HFF-Myc (cell line): ENCODE measurements around the gene GGCT.

Experiments
- DNase-seq: peaks from one replicate; pipeline ENCODE4 v3.0.0-alpha.2; 2011; ENCODE audit warnings: low read depth; ENCODE audit errors: extremely low read depth
- H3K4me3 ChIP-seq: replicated peaks from 2 replicates; pipeline ENCODE4 v1.5.1; 2011; ENCODE audit warnings: low read depth, mild to moderate bottlenecking, control low read depth, low read length
- TF ChIP-seq, protein P1 (sequence below): IDR thresholded peaks from 2 replicates; pipeline ENCODE4 v1.5.1; 2012; ENCODE audit warnings: mild to moderate bottlenecking, low read depth, low read length, control low read depth; ENCODE audit errors: missing control alignments

Gene GGCT

DNA sequence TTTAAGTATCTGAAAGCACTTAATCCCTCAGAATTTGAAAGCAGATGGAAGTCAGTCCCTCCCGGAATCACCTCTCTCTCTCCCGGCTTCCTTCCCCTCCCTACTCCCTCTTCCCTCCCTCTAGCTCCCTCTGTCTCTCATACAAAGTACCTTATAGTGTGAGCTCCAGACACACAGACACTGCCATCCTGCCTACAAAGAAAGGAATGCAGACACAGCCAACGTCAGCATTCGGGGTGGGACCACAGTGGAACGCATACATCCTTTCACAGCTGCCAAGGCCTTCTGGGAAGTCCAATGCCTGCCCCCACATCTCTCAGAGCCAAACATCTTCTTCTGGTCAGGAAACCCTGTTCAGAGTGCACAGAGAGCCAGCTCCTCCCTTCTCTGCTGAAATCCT, 35.3 kb downstream of the GGCT start:
- DNase-seq, result peak; percentile 94
- TF ChIP-seq, protein P1, sequence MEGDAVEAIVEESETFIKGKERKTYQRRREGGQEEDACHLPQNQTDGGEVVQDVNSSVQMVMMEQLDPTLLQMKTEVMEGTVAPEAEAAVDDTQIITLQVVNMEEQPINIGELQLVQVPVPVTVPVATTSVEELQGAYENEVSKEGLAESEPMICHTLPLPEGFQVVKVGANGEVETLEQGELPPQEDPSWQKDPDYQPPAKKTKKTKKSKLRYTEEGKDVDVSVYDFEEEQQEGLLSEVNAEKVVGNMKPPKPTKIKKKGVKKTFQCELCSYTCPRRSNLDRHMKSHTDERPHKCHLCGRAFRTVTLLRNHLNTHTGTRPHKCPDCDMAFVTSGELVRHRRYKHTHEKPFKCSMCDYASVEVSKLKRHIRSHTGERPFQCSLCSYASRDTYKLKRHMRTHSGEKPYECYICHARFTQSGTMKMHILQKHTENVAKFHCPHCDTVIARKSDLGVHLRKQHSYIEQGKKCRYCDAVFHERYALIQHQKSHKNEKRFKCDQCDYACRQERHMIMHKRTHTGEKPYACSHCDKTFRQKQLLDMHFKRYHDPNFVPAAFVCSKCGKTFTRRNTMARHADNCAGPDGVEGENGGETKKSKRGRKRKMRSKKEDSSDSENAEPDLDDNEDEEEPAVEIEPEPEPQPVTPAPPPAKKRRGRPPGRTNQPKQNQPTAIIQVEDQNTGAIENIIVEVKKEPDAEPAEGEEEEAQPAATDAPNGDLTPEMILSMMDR, result peak; percentile 48
- H3K4me3 ChIP-seq, result no peak overlapping the region

DNA sequence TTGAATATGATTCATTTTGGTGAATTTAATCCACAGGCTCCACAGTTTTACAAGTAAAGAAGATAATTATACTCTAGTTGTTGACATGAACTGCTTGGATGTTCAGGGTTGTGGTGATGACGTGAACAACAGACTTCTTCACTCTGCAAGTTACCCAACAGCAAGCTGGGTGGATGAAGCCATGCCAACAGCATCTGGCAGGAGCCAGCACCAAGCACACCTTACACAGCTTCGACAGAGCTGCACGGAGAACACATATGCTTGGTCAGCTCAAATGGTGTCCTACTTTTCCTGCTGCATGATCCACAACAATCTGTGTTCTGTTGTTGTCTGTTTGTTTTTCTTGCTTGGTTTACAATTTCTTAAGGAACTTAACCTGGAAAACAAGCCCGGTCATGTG, 35.8 kb downstream of the GGCT start:
- H3K4me3 ChIP-seq, result no peak overlapping the region
- TF ChIP-seq, protein P1, result no peak
- DNase-seq, result no peak

DNA sequence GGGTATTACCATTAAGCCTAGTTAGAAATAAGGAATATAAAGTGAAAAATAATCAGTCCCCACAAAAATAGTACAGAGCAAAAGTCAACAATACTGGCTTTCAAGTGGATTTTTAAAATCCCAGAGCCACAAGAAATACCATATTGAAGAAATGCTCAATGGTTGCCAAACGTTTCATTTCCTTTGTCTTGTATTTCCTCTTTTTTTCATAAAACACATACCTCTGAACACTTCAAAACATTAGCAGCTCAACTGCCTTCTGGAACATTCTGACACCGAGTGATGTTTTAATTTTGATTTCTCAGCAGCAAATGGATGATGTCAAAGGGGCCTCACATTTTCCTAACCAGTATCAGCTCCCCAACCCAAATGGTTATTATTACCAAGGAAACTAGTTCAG, 36.6 kb downstream of the GGCT start:
- no peak overlapping the region for H3K4me3 ChIP-seq
- TF ChIP-seq, protein P1, result no peak
- DNase-seq, result no peak

DNA sequence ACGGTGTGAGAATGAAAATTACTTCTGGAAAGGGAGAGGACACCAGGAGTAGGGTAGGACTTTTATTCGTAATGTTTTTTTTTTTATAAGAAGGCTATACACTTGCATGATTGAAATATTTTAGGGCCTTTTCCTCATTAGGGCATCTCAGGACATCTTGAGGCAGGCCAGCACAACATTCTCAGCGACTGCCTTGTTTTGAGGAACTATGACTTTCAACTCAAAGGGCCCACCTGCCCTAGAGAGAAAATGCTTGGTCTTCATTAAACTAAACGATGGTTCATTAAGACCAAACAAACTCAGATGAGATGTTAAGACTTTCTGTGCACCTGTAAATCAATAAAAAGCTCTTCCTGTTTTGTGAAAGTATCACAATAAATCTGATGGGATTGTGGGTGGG, 37.4 kb downstream of the GGCT start:
- no peak overlapping the region for H3K4me3 ChIP-seq
- DNase-seq, result no peak
- TF ChIP-seq, protein P1, result no peak

DNA sequence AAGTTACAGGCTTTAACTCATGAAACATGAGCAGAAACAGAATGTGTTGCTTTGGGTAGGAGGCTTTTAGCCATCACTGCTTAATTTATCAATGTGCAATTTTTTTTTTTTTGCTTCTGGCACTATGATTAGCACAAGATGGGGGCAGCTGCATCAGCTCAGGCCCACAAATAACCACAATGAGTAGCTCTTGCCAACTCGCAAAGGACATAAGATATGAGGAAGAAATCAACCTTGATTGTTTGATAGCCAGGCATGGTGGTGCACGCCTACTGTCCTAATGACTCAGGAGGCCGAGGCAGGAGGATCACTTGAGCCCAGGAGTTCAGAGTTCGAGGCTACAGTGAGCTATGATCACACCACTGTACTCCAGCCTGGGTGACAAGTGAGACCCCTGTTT, 38.4 kb downstream of the GGCT start:
- DNase-seq, result no peak
- no peak overlapping the region for H3K4me3 ChIP-seq
- TF ChIP-seq, protein P1, result no peak

DNA sequence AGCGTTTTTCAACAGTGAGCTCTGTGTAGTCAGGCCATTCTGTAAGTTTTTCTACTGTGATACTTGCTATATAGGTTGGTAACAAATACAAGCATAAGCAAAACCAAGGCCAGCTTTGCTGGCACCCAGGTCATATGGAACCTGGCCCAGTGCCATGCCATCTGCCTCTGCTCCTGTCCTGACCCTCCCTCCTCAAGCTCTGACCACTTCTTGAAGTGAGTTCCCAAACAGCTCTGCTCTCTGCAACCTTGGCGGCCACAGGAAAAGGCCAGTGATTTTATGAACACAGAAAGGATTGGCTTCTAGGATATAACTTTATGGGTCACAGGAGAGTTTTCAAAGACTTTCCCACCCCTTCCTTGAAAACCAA, 38.8 kb downstream of the GGCT start:
- DNase-seq, result no peak
- H3K4me3 ChIP-seq, result no peak overlapping the region
- TF ChIP-seq, protein P1, result no peak

DNA sequence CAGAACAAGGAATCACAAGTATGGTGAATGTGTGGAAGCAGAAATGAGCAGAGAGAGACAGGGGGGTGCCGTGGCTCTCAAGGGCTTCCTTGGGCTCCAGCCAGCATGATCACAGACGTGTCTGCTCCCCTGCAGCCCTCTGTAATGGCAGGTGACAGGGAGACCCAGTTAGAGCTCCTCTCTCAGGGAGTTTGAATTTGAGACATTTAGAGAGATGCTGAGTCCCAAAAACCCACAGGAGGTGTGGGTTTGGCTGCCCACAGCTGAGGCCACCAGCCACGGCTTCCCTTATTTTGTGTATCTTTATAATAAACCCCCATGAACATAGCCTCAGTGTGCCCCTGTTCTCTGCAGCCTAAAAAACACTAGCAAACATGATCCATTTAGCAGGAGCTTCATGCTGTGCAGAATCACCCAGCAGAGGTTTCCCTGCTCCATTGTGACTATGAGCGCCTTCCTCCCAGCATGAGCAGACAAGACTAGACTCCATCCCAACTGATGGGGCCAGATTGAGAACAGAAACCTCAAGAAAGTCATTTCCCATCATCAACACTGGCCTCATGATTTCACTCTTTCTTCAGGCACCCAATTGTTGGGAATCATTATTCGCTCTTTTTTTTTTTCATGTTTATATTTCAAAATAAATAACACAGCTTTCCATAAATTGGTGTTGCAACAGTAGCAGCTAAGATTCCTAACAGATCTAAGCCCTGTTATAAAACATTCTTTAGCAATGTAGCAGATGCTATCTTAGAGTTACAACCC, 39.4 kb downstream of the GGCT start:
- H3K4me3 ChIP-seq, result no peak overlapping the region
- no peak for DNase-seq

More for the DNA sequence above, 39.4 kb downstream of the GGCT start:
- TF ChIP-seq, protein P1, result no peak
